NT2/D1 (cell line): ENCODE data around the gene PRKD2.
A peak's percentile ranks its signal among the peaks of the same experiment; 100 is the strongest.

Experiments used
- DNase-seq: peaks from one replicate; pipeline ENCODE4 v3.0.0-alpha.2; 2011; ENCODE audit warnings: low read depth, low spot score
- H3K27me3 ChIP-seq: 2 replicates; pipeline ENCODE4 v1.6.0; 2011; ENCODE audit warnings: mild to moderate bottlenecking; ENCODE audit not compliant: insufficient read length, insufficient read depth
- H3K36me3 ChIP-seq: 2 replicates; pipeline ENCODE4 v1.6.1; 2011; ENCODE audit warnings: mild to moderate bottlenecking, low read length, mixed read lengths; ENCODE audit not compliant: insufficient read depth, insufficient read length
- H3K4me1 ChIP-seq: 2 replicates; pipeline ENCODE4 v1.5.1; 2011; ENCODE audit not compliant: insufficient read depth, insufficient read length
- H3K4me3 ChIP-seq: 2 replicates; pipeline ENCODE4 v1.5.1; 2011; ENCODE audit warnings: low read depth; ENCODE audit not compliant: insufficient read length
- H3K9ac ChIP-seq: 2 replicates; pipeline ENCODE4 v1.6.0; 2011; ENCODE audit warnings: low read depth; ENCODE audit not compliant: insufficient read length
- H3K9me3 ChIP-seq: 2 replicates; pipeline ENCODE4 v1.5.1; 2011; ENCODE audit warnings: mild to moderate bottlenecking, low read length; ENCODE audit not compliant: insufficient read depth
- SUZ12 ChIP-seq: IDR thresholded peaks from 2 replicates; pipeline ENCODE4 v1.6.1; 2011; ENCODE audit not compliant: insufficient read length, insufficient read depth; ENCODE audit errors: extremely low read depth
- YY1 ChIP-seq: IDR thresholded peaks from 2 replicates; pipeline ENCODE4 v1.6.1; 2011; ENCODE audit not compliant: insufficient read length, insufficient read depth
- ZNF274 ChIP-seq: IDR thresholded peaks from 2 replicates; pipeline ENCODE4 v1.6.1; 2011; ENCODE audit warnings: mild to moderate bottlenecking, low read depth, low read length

The PRKD2 gene

DNA sequence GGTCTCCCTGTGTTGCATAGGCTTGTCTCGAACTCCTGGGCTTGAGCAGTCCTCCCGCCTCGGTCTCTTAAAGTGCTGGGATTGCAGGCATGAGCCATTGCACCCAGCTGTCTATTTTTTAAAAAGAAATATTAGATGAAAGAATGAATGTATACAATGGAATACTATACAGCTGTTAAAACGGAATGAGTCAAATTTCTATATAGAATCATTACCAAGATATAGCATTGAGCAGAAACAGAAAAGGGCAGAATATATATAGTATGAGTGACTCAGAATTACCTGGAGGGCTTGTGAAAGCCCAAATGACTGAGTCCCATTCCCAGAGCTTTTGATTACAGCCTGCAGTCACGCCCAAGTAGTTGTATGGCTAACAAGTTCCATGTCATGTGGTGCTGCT lies 60.4 kb downstream of the PRKD2 start:
- H3K4me1 ChIP-seq = no peaks in the 10 kb centered on the region
- H3K9me3 ChIP-seq = no peaks in the 10 kb centered on the region
- H3K27me3 ChIP-seq = no peaks in the 10 kb centered on the region
- H3K36me3 ChIP-seq = no peaks in the 10 kb centered on the region
- H3K9ac ChIP-seq = no peak overlapping the region
- DNase-seq = no peak
- H3K4me3 ChIP-seq = no peak overlapping the region
- TF ChIP-seq SUZ12 = no peak
- no peak for TF ChIP-seq ZNF274

DNA sequence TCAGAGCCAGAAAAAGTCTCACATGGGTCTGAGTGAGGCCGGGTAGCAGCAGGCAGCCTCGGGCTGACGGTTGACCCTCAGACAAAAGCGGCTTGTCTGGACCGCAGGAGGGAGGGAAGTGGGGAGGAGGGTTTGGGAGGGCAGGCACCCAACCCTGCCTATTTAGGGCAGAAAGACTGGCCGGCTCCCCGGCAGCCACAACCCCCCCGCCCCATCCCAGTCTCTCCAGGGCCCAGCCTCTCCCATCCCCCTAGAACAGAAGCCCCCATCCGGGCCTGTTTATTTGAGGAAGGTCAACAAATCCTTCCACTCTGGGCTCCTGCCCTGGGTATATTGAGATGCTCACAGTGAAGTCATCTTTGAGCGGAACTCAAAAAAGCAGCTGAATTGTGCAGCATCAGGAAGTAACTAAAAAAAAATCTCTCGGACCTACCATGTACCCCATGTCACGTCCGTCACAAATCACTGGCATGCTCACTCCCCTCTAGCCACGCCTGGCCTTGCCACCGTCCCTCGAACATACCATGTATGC lies 62.2 kb downstream of the PRKD2 start:
- Histone ChIP-seq H3K27me3 (no peaks in the 10 kb centered on the region), H3K9me3 (no peaks in the 10 kb centered on the region), H3K4me1 (no peaks in the 10 kb centered on the region), H3K36me3 (no peaks in the 10 kb centered on the region), H3K9ac (no peak overlapping the region), H3K4me3 (no peak overlapping the region)
- no peak for TF ChIP-seq ZNF274
- TF ChIP-seq YY1 = no peak
- no peak for TF ChIP-seq SUZ12
- DNase-seq = no peak

DNA sequence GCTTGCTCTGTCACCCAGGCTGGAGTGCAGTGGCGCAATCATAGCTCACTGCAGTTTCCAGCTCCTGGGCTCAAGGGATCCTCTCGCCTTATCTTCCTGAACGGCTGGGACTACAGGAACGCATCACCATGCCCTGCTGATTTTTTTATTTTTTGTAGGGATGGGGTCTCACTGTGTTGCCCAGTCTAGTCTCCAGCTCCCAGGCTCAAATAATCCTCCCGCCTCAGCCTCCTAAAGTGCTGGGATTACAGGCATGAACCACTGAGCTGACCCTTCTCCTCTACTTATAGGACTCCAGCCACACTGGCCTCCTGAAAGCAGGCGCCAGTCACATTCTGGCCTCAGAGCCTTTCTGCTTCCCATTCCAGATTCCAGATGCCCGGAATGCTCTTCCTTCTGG lies 66.5 kb downstream of the PRKD2 start:
- Histone ChIP-seq H3K9me3 (0 out of 2 replicates have a peak, but pooled peaks cover 4% of the 10 kb centered on the region), H3K9ac (no peak overlapping the region), H3K4me3 (no peak overlapping the region), H3K27me3 (no peaks in the 10 kb centered on the region), H3K36me3 (no peaks in the 10 kb centered on the region), H3K4me1 (peaks cover 4% of the 10 kb centered on the region)
- TF ChIP-seq YY1 = no peak
- no peak for TF ChIP-seq ZNF274
- TF ChIP-seq SUZ12 = no peak
- DNase-seq = no peak

DNA sequence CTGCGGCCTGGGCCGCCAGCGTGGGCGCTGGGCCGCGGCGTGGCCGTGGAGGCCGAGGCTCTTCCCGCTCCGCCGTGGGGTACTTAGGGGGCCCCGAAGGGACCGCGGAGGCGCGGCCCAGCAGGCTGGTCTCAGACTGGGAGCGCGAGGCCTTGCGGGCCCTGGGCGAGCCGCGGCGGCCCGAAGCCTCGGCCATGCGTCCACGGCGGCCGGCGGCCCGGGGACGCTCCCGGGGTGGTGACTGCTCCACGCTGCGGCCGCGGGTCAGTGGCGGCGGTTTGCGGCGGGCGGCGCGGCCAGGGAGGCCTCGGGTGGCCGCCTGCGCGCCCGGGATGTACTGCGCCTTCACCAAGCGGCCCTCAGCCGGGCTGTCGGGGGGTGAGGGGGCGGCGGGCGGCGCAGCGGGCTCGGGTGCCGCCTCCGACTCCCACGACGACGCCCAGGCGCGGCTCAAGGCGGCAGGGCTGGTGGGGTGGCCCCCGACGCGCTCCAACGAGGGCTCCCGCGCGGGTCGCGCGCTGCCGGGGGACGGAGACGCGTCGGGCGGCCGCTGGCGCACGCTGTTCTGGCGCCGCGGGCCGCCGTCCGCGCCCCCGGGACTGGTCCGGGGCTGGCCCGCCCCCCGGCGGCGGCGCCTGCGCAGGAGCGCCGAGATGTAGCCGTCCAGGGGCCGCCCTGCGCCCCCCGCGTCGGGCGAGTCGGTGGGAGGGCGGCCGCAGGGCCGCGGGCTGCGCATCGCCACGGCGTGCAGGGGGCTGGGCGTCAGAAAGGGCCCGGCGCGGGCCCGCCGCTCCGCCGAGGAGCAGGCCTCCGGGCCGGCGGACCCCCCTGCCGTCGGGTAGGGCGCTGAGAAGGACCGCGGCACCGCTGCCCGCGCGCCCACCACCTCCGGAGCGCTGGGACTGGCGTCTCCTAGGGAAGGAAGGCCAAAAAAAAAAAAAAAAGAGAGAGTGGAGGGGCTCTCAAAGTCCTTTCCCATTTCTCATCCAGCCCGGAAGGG lies 67.7 kb downstream of the PRKD2 start:
- H3K9me3 ChIP-seq = 0 out of 2 replicates have a peak, but pooled peaks cover 4% of the 10 kb centered on the region
- DNase-seq = no peak
- no peak for TF ChIP-seq ZNF274
- no peak for TF ChIP-seq SUZ12
- no peak for TF ChIP-seq YY1
- H3K4me3 ChIP-seq = peak overlapping the region; percentile 30
- H3K4me1 ChIP-seq = peaks cover 4% of the 10 kb centered on the region
- H3K36me3 ChIP-seq = no peaks in the 10 kb centered on the region
- no peaks in the 10 kb centered on the region for H3K27me3 ChIP-seq
- H3K9ac ChIP-seq = peak overlapping the region; percentile 61

DNA sequence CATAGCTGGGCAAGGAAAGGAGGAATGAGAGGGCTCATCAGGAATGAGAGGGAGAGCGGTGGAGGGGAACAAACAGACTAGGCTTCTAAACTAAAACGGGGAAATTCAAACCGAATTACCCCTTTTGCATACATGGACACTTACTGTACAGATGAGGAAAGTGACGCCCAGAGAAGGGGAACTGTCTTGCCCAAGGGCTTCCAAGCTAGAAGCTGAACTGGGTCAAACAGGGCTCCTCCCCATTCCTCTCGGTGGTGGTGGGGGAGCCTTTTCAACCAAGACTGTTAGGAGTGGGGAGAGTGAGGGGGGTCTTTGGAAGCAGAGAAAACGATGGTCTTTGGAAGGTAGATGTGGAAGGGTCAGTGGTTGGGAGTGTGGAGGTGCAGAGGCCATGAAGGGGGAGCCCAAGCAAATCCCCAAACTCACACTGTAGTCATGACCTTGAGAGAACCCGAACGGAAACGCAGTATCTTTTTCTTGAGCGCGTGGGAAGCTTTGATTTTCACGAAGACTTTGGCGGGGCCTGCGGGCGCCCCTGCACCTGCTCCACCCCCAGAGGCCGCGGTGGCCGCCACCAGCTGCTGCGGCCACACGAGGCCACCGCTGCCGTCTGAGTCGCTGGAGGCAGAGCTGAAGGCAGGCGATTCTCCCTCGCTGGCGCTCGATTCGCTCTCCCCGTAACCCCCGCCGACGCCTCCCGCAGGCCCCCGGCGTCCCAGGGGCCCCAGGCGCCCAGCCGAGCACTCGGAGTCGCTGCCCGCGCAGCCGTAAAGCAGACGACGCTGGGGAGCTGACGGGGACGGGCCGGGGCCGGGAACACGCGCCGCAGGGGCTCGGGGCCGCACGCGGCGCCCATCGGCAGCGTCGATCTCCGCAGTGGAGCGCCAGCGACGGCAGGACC lies 68.6 kb downstream of the PRKD2 start:
- Histone ChIP-seq H3K27me3 (no peaks in the 10 kb centered on the region), H3K36me3 (no peaks in the 10 kb centered on the region), H3K9me3 (0 out of 2 replicates have a peak, but pooled peaks cover 4% of the 10 kb centered on the region), H3K9ac (peak overlapping the region; percentile 21), H3K4me1 (peaks cover 4% of the 10 kb centered on the region), H3K4me3 (no peak overlapping the region)
- DNase-seq = no peak
- TF ChIP-seq ZNF274 (no peak), YY1 (no peak), SUZ12 (no peak)

DNA sequence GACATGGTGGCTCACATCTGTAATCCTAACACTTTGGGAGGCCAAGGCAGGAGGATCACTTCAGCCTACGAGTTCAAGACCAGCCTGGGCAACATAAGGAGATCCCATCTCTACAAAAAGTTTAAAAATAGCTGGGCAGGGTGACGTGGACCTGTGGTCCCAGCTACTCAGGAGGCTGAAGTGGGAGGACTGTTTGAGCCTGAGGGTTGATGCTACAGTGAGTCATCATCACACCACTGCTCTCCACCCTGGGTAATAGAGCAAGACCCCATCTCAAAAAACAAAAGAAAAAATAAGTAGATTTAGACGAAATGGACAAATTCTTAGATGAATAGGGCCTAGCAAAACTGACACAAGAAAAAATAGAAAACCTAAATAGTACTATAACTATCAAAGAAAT lies 70.5 kb downstream of the PRKD2 start:
- no peak for TF ChIP-seq SUZ12
- no peak for TF ChIP-seq YY1
- TF ChIP-seq ZNF274 = no peak
- no peak overlapping the region for H3K9ac ChIP-seq
- no peaks in the 10 kb centered on the region for H3K27me3 ChIP-seq
- 0 out of 2 replicates have a peak, but pooled peaks cover 4% of the 10 kb centered on the region for H3K9me3 ChIP-seq
- H3K4me1 ChIP-seq = peaks cover 4% of the 10 kb centered on the region
- H3K4me3 ChIP-seq = no peak overlapping the region
- no peak for DNase-seq
- H3K36me3 ChIP-seq = no peaks in the 10 kb centered on the region

DNA sequence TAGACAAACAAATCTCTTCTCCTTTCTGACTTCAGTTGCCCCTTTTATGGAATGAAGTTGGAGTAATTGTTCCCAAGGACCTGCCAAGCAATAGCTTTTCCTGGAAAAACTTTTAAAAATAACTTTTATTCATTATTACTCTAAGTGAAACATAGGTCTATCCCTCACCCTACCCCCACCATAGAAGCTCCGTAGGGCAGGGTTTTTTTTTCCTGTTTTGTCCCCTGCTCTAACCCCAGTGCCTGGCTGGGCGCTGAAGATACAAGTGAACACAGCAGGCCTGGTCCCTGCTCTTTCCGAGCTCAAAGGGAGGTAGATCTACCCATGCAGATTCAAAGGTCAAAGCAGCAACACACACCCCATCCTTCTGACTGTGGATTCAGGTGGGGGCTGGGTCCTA lies 72.2 kb downstream of the PRKD2 start:
- Histone ChIP-seq H3K4me1 (peaks cover 4% of the 10 kb centered on the region), H3K27me3 (peaks cover 10% of the 10 kb centered on the region), H3K36me3 (no peaks in the 10 kb centered on the region), H3K4me3 (no peak overlapping the region), H3K9ac (no peak overlapping the region), H3K9me3 (0 out of 2 replicates have a peak, but pooled peaks cover 4% of the 10 kb centered on the region)
- no peak for DNase-seq
- TF ChIP-seq SUZ12 (no peak), ZNF274 (no peak)
